Measurements from ENCODE around the gene CPED1. TPM values are rescaled to one million over a fixed set of nuclear protein-coding genes. Genes with fewer than 3 reads are reported as not detected.

CPED1 gene
- total RNA-seq, 2 experiments from 2014 or later: 0.17 TPM; not detected in 1

DNA sequence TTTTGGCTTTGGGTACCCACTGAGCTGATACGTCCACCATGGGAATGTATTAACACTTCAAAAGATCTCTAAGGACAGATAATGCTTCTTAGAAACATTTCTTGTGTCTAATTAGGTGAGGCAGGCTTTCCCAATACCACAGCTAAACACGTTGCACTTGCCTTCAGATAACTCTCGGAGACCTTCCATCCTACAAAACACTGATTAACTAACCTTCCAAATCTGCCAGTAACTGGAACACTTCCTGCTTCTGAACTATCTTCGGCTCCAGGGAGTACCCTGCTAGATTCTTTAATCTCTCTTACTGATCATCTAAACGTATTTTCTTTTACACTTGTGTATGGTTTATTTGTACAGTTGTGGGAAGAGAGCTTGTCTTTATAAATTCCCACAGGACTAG is 339.2 kb downstream of the CPED1 start:
- Mint-ChIP-seq H3K27me3 (peaks cover 61% of the 10 kb centered on the region), H3K27ac (no peak overlapping the region)

DNA sequence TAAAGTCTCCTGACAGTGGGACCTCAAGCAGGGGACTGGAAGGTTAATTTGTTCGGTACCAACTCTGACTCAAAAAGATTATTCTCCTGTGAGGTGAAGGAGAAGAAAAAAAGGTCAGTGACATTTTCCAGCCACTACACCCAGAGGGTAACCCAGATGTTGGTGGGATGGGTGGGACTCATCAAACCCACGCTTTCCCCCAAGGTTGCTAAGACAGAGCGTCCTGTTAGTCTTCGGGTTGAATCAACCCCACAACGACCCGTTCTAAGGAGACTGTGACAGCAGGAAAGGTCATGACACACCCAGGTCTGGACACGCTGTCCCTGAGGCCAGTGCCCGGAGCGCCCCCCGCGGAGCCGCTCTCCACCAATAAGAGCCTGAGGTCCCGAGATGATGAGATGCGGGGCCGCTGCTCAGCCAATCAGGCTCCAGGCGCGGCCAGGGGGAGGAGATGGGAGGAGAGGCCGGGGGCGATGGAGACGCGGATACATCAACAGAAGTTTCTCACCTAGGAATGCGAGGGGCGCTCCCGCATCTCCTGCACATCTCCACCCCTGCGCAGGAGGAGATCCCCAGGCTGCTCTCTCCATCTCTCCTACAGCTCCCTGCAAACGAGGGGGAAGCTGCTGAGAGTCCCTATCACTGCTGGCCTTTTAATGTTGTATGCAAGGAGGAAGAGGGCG is 340.1 kb downstream of the CPED1 start, which contains the start of gene WNT16:
Gene WNT16, plus strand, starts transcription at position 493 of the 683 bp plus-strand sequence. CDS start 293 bp downstream, outside the sequence.
- H3K27ac Mint-ChIP-seq: no peak within 1 kb of the TSS
- POLR2A ChIA-PET: no interaction called here
- peak within 1 kb of the TSS; percentile 34 for H3K4me3 Mint-ChIP-seq
- peaks cover 14% of the 10 kb centered on the region for H3K4me1 Mint-ChIP-seq
- CTCF ChIA-PET: no interaction called here
- H3K9me3 Mint-ChIP-seq: no peaks in the 10 kb centered on the region
- no peaks in the 10 kb centered on the region for H3K36me3 Mint-ChIP-seq (ENCODE audit: low read depth)
- peaks cover 58% of the 10 kb centered on the region for H3K27me3 Mint-ChIP-seq
- DNase-seq: no peak

More for the DNA sequence above, 339.2 kb downstream of the CPED1 start:
- Mint-ChIP-seq H3K9me3 (no peaks in the 10 kb centered on the region), H3K4me1 (peaks cover 14% of the 10 kb centered on the region), H3K36me3 (ENCODE audit: low read depth) (no peaks in the 10 kb centered on the region), H3K4me3 (no peak overlapping the region)
- ChIA-PET POLR2A (no interaction called here), CTCF (interaction anchor here (1.2 kb wide), 1 partner anchor 68 kb away, joined by 3 read pairs; the partner anchor contains the start of gene FAM3C)
- no peak for DNase-seq

DNA sequence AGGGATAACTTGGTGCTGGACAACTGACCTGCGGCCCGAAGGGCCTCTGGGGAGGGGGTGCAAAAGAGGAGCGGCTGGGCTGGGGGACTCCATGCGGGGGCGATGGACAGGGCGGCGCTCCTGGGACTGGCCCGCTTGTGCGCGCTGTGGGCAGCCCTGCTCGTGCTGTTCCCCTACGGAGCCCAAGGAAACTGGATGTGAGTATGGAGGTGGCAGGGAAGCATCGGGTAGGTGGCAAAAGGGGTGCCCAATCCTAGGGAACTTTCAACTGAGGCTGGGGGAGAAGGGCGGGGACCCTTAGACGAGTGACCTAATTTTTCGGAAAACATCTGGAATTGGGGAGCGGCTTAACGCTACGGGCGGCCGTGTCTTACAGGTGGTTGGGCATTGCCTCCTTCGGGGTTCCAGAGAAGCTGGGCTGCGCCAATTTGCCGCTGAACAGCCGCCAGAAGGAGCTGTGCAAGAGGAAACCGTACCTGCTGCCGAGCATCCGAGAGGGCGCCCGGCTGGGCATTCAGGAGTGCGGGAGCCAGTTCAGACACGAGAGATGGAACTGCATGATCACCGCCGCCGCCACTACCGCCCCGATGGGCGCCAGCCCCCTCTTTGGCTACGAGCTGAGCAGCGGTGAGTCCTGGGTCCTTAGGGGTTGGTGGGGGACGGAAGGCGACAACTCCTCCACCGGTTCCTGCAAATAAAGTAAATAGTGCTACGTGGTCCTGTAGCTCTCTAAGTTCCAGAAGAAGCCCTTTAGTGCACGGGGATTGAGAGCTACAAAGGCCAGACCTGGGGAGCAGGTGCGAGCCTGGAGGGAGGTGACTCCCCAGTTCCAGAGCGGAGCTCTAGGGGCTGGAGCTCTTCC is 340.9 kb downstream of the CPED1 start:
- no peaks in the 10 kb centered on the region for H3K36me3 Mint-ChIP-seq (ENCODE audit: low read depth)
- no peak overlapping the region for H3K27ac Mint-ChIP-seq
- peak overlapping the region; percentile 34 for H3K4me3 Mint-ChIP-seq
- POLR2A ChIA-PET: no interaction called here
- no peak for DNase-seq
- H3K4me1 Mint-ChIP-seq: peaks cover 14% of the 10 kb centered on the region
- peaks cover 63% of the 10 kb centered on the region for H3K27me3 Mint-ChIP-seq
- CTCF ChIA-PET: interaction anchor here (0.7 to 2.0 kb wide), 4 partner anchors 29 to 66 kb away, joined by 3 to 6 read pairs (median 4); partner anchors contain the start of gene FAM3C
- H3K9me3 Mint-ChIP-seq: no peaks in the 10 kb centered on the region

DNA sequence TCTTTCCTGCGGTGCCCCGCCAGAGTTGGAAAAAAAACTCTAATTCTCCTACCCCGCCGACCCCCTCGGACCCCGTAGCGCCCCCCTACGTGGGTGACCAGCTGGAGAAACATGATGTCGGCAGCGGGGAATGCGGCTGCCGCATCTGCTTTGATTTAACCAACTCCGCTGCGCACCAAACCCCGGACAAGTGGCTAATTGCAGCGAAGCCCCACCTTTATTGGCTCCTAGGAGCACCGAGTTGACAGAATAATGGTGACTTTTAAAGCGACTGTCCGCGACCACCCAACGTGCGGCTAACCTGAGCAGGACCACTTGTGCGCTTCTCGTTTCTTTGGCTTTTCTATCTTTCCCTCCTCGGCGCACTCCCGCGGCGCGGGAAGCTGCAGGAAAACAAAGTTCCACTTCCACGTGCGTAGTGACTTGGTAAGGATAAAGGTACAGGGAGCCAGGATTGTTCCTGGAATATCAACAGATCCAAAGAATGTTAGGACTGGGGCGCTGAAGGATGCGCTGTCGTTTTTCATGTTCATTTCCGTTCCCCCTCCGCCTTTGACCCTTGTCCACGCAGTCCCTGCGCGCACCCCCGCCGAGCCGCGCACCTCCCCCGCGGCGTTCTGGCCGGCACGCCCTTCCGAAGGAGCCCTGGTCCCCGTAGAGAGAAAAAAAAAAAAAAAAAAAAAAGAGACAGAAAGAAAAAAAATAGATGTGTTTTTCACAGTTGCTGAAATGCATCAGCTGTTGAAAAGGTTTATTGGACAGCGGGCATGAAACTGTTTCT is 341.7 kb downstream of the CPED1 start:
- Mint-ChIP-seq H3K9me3 (no peaks in the 10 kb centered on the region), H3K4me1 (peaks cover 14% of the 10 kb centered on the region), H3K36me3 (ENCODE audit: low read depth) (no peaks in the 10 kb centered on the region), H3K27me3 (peaks cover 65% of the 10 kb centered on the region), H3K27ac (no peak overlapping the region), H3K4me3 (peak overlapping the region; percentile 34)
- no peak for DNase-seq
- POLR2A ChIA-PET: no interaction called here
- CTCF ChIA-PET: interaction anchor here (0.6 to 2.0 kb wide), 5 partner anchors 30 to 1336 kb away, joined by 3 to 6 read pairs (median 4); partner anchors contain the start of gene FAM3C

DNA sequence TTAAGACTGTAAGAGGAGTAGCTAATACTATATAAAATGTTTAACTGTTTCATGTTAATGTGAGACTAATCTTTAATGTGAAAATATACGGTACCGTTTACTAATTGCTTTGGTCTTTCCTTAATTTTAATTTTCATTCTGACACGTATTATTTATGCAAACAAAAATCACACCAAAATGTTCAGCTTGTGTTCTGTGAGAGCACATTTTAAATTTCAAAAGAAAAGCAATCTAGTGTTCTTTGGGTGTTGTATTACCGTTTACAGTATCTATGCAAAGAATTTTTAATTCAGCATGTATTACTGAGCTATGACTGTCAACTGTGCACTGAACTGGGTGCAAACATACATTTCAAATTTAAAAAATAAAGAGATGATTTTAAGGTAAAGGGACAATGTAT is 342.5 kb downstream of the CPED1 start:
- H3K4me3 Mint-ChIP-seq: no peak overlapping the region
- no peaks in the 10 kb centered on the region for H3K36me3 Mint-ChIP-seq (ENCODE audit: low read depth)
- H3K27ac Mint-ChIP-seq: no peak overlapping the region
- H3K4me1 Mint-ChIP-seq: peaks cover 14% of the 10 kb centered on the region
- ChIA-PET CTCF (interaction anchor here (0.6 to 2.0 kb wide), 2 partner anchors 65 to 1335 kb away, joined by 4 to 6 read pairs; partner anchors contain the start of gene FAM3C), POLR2A (no interaction called here)
- H3K9me3 Mint-ChIP-seq: no peaks in the 10 kb centered on the region
- no peak for DNase-seq
- H3K27me3 Mint-ChIP-seq: peaks cover 64% of the 10 kb centered on the region

DNA sequence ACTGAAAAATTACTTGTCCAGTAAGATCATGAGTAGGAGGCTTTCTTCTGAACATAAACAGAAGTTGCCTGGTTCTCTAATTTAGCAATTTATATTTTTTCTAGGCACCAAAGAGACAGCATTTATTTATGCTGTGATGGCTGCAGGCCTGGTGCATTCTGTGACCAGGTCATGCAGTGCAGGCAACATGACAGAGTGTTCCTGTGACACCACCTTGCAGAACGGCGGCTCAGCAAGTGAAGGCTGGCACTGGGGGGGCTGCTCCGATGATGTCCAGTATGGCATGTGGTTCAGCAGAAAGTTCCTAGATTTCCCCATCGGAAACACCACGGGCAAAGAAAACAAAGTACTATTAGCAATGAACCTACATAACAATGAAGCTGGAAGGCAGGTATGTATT is 343.1 kb downstream of the CPED1 start:
- Mint-ChIP-seq H3K4me3 (no peak overlapping the region), H3K27me3 (peaks cover 62% of the 10 kb centered on the region), H3K9me3 (no peaks in the 10 kb centered on the region), H3K27ac (no peak overlapping the region), H3K36me3 (ENCODE audit: low read depth) (no peaks in the 10 kb centered on the region), H3K4me1 (peaks cover 14% of the 10 kb centered on the region)
- DNase-seq: no peak
- POLR2A ChIA-PET: no interaction called here
- CTCF ChIA-PET: interaction anchor here (2.0 kb wide), 1 partner anchor 64 kb away, joined by 6 read pairs; the partner anchor contains the start of gene FAM3C

DNA sequence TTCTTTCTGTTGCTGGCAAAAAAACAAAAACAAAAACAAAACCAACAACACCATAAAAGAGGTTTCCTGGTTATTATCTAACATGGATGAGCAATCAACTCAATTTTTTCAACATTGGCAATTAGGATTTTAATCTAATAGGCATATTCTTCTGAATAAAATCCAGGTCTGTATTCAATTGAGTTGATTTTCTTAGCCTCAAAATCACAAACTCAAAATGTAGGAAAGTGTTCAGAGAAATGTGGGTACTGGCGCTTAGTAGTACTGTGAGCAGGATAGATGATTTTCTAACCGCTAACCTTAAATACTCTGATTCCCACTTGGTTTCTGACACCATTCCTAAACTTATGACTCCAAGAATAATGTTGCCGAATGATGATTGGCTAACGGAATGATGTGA is 345.9 kb downstream of the CPED1 start:
- ChIA-PET CTCF (no interaction called here), POLR2A (no interaction called here)
- Mint-ChIP-seq H3K4me1 (peaks cover 9% of the 10 kb centered on the region), H3K27me3 (peaks cover 44% of the 10 kb centered on the region), H3K4me3 (no peak overlapping the region), H3K27ac (no peak overlapping the region), H3K9me3 (no peaks in the 10 kb centered on the region), H3K36me3 (ENCODE audit: low read depth) (no peaks in the 10 kb centered on the region)
- DNase-seq: no peak

DNA sequence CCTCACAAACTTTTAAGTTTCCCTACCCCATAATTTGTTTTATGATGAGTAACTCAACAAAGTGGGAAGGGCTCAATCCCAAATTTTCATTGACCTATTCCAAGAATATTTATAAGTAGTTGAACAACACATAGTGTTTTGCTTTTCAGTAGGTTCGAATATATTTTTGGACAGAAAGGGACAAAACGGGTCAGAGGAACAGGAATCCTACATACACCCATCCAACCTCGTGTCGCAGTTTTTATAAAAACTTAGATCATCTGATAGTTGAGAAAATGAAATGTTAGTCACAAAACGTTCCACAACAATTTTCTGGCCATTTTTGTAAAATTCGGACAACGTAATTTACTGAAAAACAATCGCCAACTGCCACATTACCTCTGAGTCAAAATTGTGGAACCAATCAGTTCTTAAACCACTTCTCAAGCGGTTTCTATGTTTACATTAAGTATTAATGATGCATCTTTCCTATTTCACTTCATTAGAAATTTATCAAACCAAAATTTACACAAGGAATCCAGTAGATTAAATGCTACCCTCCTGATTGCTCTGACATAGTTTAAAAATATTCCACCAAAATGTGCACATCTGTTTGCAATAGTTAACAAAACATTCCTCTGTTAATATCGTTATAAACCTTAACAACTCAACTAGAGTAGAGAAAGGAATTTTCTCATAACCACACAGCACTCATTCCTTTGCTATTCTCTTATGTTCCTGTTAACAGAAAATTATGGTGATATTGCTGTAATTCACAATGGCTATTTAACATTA is 346.6 kb downstream of the CPED1 start:
- CTCF ChIA-PET: no interaction called here
- POLR2A ChIA-PET: no interaction called here
- no peak for DNase-seq
- Mint-ChIP-seq H3K36me3 (ENCODE audit: low read depth) (no peaks in the 10 kb centered on the region), H3K27ac (no peak overlapping the region), H3K9me3 (no peaks in the 10 kb centered on the region), H3K4me3 (no peak overlapping the region), H3K4me1 (peaks cover 5% of the 10 kb centered on the region), H3K27me3 (peaks cover 37% of the 10 kb centered on the region)

DNA sequence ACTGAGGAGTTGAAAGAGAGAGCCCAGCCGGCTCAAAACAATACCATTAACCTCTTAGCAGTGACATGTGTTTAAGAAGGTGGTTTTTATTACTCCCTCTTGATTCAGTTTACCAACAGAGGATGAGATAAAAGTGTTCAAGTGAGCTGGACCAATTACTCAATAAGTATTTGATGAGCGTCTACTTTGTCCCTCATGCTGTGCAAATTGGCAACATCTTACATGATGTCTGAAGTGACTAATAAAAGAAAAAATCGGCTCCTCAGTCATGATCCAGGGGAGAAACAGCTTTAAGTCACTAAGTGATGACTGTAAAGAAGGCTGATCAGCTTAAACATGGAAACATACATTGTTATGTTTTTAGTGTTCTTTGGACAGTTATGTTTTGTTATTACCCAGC is 348.1 kb downstream of the CPED1 start:
- H3K4me1 Mint-ChIP-seq: no peaks in the 10 kb centered on the region
- POLR2A ChIA-PET: no interaction called here
- H3K9me3 Mint-ChIP-seq: no peaks in the 10 kb centered on the region
- no peak overlapping the region for H3K4me3 Mint-ChIP-seq
- DNase-seq: no peak
- H3K27me3 Mint-ChIP-seq: peaks cover 22% of the 10 kb centered on the region
- CTCF ChIA-PET: no interaction called here
- H3K36me3 Mint-ChIP-seq (ENCODE audit: low read depth): no peaks in the 10 kb centered on the region
- no peak overlapping the region for H3K27ac Mint-ChIP-seq

DNA sequence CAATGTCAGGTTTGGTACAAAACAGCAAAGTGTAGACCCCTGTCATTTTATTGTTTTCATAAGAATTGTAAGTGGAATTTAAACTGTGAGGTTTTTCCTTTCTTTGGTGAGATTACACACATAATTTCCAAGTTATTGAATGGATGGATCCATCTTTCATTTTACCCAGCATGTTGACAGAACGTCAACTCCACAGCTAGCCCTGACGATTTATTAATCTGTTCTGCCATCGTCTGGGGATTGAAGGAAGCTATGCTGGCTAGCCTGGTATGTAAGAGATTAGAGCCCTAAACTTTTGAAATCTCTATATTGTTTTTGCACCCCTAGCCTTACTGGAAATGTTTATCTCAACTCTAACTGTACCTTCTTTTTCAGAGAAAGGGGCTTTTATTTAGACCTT is 348.9 kb downstream of the CPED1 start:
- H3K9me3 Mint-ChIP-seq: no peaks in the 10 kb centered on the region
- ChIA-PET CTCF (interaction anchor here (0.6 kb wide), 1 partner anchor 206 kb away, joined by 3 read pairs; no protein-coding TSS in a partner anchor), POLR2A (no interaction called here)
- peaks cover 20% of the 10 kb centered on the region for H3K27me3 Mint-ChIP-seq
- H3K4me3 Mint-ChIP-seq: no peak overlapping the region
- DNase-seq: no peak
- no peak overlapping the region for H3K27ac Mint-ChIP-seq
- no peaks in the 10 kb centered on the region for H3K36me3 Mint-ChIP-seq (ENCODE audit: low read depth)
- no peaks in the 10 kb centered on the region for H3K4me1 Mint-ChIP-seq

DNA sequence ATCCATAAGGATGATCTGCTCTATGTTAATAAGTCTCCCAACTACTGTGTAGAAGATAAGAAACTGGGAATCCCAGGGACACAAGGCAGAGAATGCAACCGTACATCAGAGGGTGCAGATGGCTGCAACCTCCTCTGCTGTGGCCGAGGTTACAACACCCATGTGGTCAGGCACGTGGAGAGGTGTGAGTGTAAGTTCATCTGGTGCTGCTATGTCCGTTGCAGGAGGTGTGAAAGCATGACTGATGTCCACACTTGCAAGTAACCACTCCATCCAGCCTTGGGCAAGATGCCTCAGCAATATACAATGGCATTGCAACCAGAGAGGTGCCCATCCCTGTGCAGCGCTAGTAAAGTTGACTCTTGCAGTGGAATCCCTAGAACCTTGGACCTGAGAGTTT is 350.6 kb downstream of the CPED1 start:
- Mint-ChIP-seq H3K36me3 (ENCODE audit: low read depth) (no peaks in the 10 kb centered on the region), H3K27me3 (peaks cover 18% of the 10 kb centered on the region), H3K9me3 (no peaks in the 10 kb centered on the region), H3K4me3 (no peak overlapping the region), H3K4me1 (no peaks in the 10 kb centered on the region), H3K27ac (no peak overlapping the region)
- POLR2A ChIA-PET: no interaction called here
- CTCF ChIA-PET: no interaction called here
- no peak for DNase-seq

DNA sequence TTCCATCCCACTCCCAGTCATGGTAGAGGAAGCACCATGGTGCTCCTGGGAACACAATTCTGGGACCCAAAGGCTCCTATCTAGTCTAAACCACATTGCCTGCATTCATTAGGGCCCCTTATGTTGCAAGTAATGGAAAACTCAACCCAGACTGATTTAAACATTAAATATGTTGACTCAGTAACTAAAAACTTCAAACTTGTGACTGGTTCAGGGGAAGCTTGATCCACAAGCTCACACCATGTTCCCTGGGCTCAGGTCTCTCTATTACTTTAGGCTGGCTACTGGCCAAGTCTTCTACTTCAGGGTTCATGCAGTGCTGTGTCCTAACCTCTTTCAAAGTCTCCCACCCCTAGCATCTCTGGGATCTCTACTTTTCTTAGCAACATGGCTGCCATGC is 353.4 kb downstream of the CPED1 start:
- Mint-ChIP-seq H3K27me3 (no peaks in the 10 kb centered on the region), H3K9me3 (no peaks in the 10 kb centered on the region), H3K36me3 (ENCODE audit: low read depth) (peaks cover 6% of the 10 kb centered on the region), H3K4me1 (no peaks in the 10 kb centered on the region), H3K4me3 (no peak overlapping the region), H3K27ac (no peak overlapping the region)
- DNase-seq: no peak
- ChIA-PET CTCF (no interaction called here), POLR2A (no interaction called here)
